Endometrium (tissue), 2 donors: ENCODE measurements around the gene MTG2.

Source experiments
- FAIRE-seq: peaks from 2 replicates; lab custom pipeline; 2012; peaks lifted over from hg19 to GRCh38; lab: Jason Lieb, UNC
- donor health status: control.
- donor health status: control.

Gene MTG2

GRCh38 chr20:62163485-62163865 lies 19.4 kb upstream of the MTG2 start:
- FAIRE-seq: no peak

- no peak for FAIRE-seq
These were observed 18.7 kb upstream of the MTG2 start for GRCh38 chr20:62163986-62164762.

GRCh38 chr20:62164879-62165761 lies 17.7 kb upstream of the MTG2 start:
- no peak for FAIRE-seq

GRCh38 chr20:62165762-62166399 lies 16.9 kb upstream of the MTG2 start:
- no peak for FAIRE-seq

GRCh38 chr20:62167474-62167873 lies 15.4 kb upstream of the MTG2 start:
- no peak for FAIRE-seq

GRCh38 chr20:62168061-62168460 lies 14.8 kb upstream of the MTG2 start:
- FAIRE-seq: no peak

GRCh38 chr20:62168890-62169435 lies 13.9 kb upstream of the MTG2 start:
- no peak for FAIRE-seq

- FAIRE-seq: no peak
These were observed 12.3 kb upstream of the MTG2 start for GRCh38 chr20:62170536-62170935.

GRCh38 chr20:62171245-62171644 lies 11.6 kb upstream of the MTG2 start:
- FAIRE-seq: no peak

- no peak for FAIRE-seq
These were observed 10.2 kb upstream of the MTG2 start for GRCh38 chr20:62172666-62173065.

- no peak for FAIRE-seq
These were observed 8.6 kb upstream of the MTG2 start for GRCh38 chr20:62174021-62174804.

GRCh38 chr20:62174870-62175624 lies 7.8 kb upstream of the MTG2 start:
- no peak for FAIRE-seq

- FAIRE-seq: no peak
These were observed 7.1 kb upstream of the MTG2 start for GRCh38 chr20:62175711-62176110.

GRCh38 chr20:62176866-62177265 lies 6.0 kb upstream of the MTG2 start:
- no peak for FAIRE-seq

- no peak for FAIRE-seq
These were observed 5.5 kb upstream of the MTG2 start for GRCh38 chr20:62177307-62177706.

- no peak for FAIRE-seq
These were observed 4.3 kb upstream of the MTG2 start for GRCh38 chr20:62178316-62179161.

GRCh38 chr20:62179162-62179504 lies 3.7 kb upstream of the MTG2 start:
- no peak for FAIRE-seq

GRCh38 chr20:62181808-62182207 lies 1.0 kb upstream of the MTG2 start:
- no peak for FAIRE-seq

- FAIRE-seq: no peak
These were observed 756 bp downstream of the MTG2 start for GRCh38 chr20:62183426-62184142.

GRCh38 chr20:62186096-62186426 lies 3.2 kb downstream of the MTG2 start:
- FAIRE-seq: no peak
